WTC11 (cell line): Measurements from ENCODE around the gene PNLIPRP1. TPM values are rescaled to one million over a fixed set of nuclear protein-coding genes. Genes with fewer than 3 reads are reported as not detected.

ENCODE experiments used
- ATAC-seq: fragments of 200-7000 bp; cut with Tn5 transposase; 2 replicates; pipeline ENCODE4 v1.10.0; 2021; ENCODE audit warnings: mild to moderate bottlenecking, moderate library complexity
- CTCF ChIA-PET: fragments of 300-600 bp; sonication (Branson Sonifier 250); formaldehyde crosslinking; loops from one replicate; lab custom pipeline; 2021; ENCODE audit warnings: antibody characterized with exemption; lab: Charles Lee
- POLR2A ChIA-PET: fragments of 350-600 bp; sonication (Branson Sonifier 250); formaldehyde crosslinking; loops from one replicate; lab custom pipeline; 2021; ENCODE audit warnings: antibody characterized with exemption; lab: Charles Lee
- DNase-seq: peaks from one replicate; pipeline ENCODE4 v3.0.0; 2021; ENCODE audit warnings: low spot score
- H3K27ac Mint-ChIP-seq: 2 replicates; pipeline ENCODE4 v1.8.0; 2021; ENCODE audit warnings: mixed read lengths
- H3K27me3 Mint-ChIP-seq: 2 replicates; pipeline ENCODE4 v1.8.0; 2021; ENCODE audit warnings: low read depth, mild to moderate bottlenecking, moderate library complexity, mixed read lengths
- H3K36me3 Mint-ChIP-seq: 2 replicates; pipeline ENCODE4 v1.8.0; 2021; ENCODE audit warnings: mixed read lengths
- H3K4me1 Mint-ChIP-seq: 2 replicates; pipeline ENCODE4 v1.8.0; 2022; ENCODE audit warnings: mixed read lengths
- H3K4me3 Mint-ChIP-seq: 2 replicates; pipeline ENCODE4 v1.8.0; 2021; ENCODE audit warnings: mild to moderate bottlenecking, moderate library complexity, mixed read lengths
- H3K9me3 Mint-ChIP-seq: 2 replicates; pipeline ENCODE4 v1.8.0; 2021; ENCODE audit warnings: mixed read lengths
- ARID4B ChIP-seq: sonication (generic); formaldehyde crosslinking; IDR thresholded peaks from 2 replicates; pipeline ENCODE4 v1.8.0; 2023; ENCODE audit warnings: missing genetic modification reagents, mild to moderate bottlenecking, borderline replicate concordance
- ESRRA ChIP-seq: sonication (generic); formaldehyde crosslinking; IDR thresholded peaks from 2 replicates; pipeline ENCODE4 v1.8.1; 2022; ENCODE audit warnings: mild to moderate bottlenecking, missing genetic modification reagents, borderline replicate concordance
- FOXP1 ChIP-seq: sonication (generic); formaldehyde crosslinking; IDR thresholded peaks from 2 replicates; pipeline ENCODE4 v1.8.0; 2022; ENCODE audit warnings: missing genetic modification reagents, mild to moderate bottlenecking, moderate library complexity, borderline replicate concordance
- JAZF1 ChIP-seq: fragments of 250-450 bp; sonication (Bioruptor Pico); IDR thresholded peaks from 2 replicates; pipeline ENCODE4 v1.9.0; 2021; ENCODE audit warnings: moderate library complexity, mild to moderate bottlenecking, inconsistent platforms
- MXD4 ChIP-seq: fragments of 250-450 bp; sonication (Bioruptor Pico); IDR thresholded peaks from 2 replicates; pipeline ENCODE4 v1.8.0; 2021; ENCODE audit warnings: mild to moderate bottlenecking, moderate library complexity, borderline replicate concordance
- OVOL2 ChIP-seq: fragments of 250-450 bp; sonication (Bioruptor Pico); IDR thresholded peaks from 2 replicates; pipeline ENCODE4 v1.9.0; 2021; ENCODE audit warnings: mild to moderate bottlenecking, borderline replicate concordance
- PRDM15 ChIP-seq: sonication (generic); formaldehyde crosslinking; IDR thresholded peaks from 2 replicates; pipeline ENCODE4 v1.8.0; 2022; ENCODE audit warnings: missing genetic modification reagents
- SOX15 ChIP-seq: fragments of 250-450 bp; sonication (Bioruptor Pico); IDR thresholded peaks from 2 replicates; pipeline ENCODE4 v1.9.0; 2021; ENCODE audit warnings: mild to moderate bottlenecking
- USF1 ChIP-seq: sonication (generic); formaldehyde crosslinking; IDR thresholded peaks from 2 replicates; pipeline ENCODE4 v1.8.0; 2022; ENCODE audit warnings: mild to moderate bottlenecking, missing genetic modification reagents
- ZNF219 ChIP-seq: sonication (generic); formaldehyde crosslinking; IDR thresholded peaks from 2 replicates; pipeline ENCODE4 v1.8.0; 2023; ENCODE audit warnings: missing genetic modification reagents, mild to moderate bottlenecking, borderline replicate concordance
- total RNA-seq: library from RNA; stranded (reverse); gene quantifications from 3 replicates; pipeline ENCODE4 v1.2.3, GENCODE V29; 2021
- TF ChIP-seq, protein P1 (sequence below): sonication (generic); formaldehyde crosslinking; IDR thresholded peaks from 2 replicates; pipeline ENCODE4 v1.8.1; 2022; ENCODE audit warnings: mild to moderate bottlenecking, missing genetic modification reagents, moderate library complexity, borderline replicate concordance
- TF ChIP-seq, protein P2 (sequence below): fragments of 250-450 bp; sonication (Bioruptor Pico); IDR thresholded peaks from 2 replicates; pipeline ENCODE4 v1.9.0; 2021; ENCODE audit warnings: moderate library complexity, mild to moderate bottlenecking, inconsistent platforms, borderline replicate concordance
- TF ChIP-seq, protein P3 (sequence below): fragments of 250-450 bp; sonication (Bioruptor Pico); IDR thresholded peaks from 2 replicates; pipeline ENCODE4 v1.8.0; 2021; ENCODE audit warnings: mild to moderate bottlenecking
- TF ChIP-seq, protein P4 (sequence below): sonication (generic); formaldehyde crosslinking; IDR thresholded peaks from 2 replicates; pipeline ENCODE4 v1.8.1; 2022; ENCODE audit warnings: low read depth, mild to moderate bottlenecking, moderate library complexity, missing genetic modification reagents, borderline replicate concordance

Gene PNLIPRP1
- total RNA-seq, 1 experiment from 2014 or later, result 0.68 TPM

DNA sequence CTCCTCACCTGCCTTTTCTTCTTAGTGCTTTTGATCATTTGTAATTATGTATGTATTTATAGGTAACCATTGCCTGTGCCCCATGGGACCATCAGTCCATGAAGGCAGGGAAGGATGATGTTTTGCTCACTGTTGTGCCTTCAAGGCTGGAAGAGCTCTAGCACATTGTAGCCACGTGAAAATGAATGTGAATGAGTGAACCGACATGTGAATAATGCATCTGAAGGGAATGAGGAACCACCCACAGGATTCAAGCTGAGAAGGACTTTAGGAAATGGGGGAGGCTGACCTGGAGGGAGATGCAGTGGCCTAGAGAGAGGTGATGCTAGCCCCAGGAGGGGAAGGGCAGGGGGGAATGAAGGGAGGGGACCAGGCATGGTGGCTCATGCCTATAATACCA, 24.0 kb downstream of the PNLIPRP1 start:
- ChIA-PET POLR2A (no interaction called here), CTCF (interaction anchor here (1.4 kb wide), 1 partner anchor 12 kb away, joined by 5 read pairs; no protein-coding TSS in a partner anchor)
- Mint-ChIP-seq H3K27ac (no peak overlapping the region), H3K27me3 (peaks cover 8% of the 10 kb centered on the region; the same call in 1 of the 2 replicates), H3K4me1 (peaks cover 9% of the 10 kb centered on the region), H3K9me3 (peaks cover 18% of the 10 kb centered on the region), H3K4me3 (no peak overlapping the region), H3K36me3 (peaks cover 3% of the 10 kb centered on the region; the same call in 1 of the 2 replicates)
- no peak for DNase-seq
- TF ChIP-seq ZNF219 (CRISPR knock-in tag), result no peak
- TF ChIP-seq, protein P1, sequence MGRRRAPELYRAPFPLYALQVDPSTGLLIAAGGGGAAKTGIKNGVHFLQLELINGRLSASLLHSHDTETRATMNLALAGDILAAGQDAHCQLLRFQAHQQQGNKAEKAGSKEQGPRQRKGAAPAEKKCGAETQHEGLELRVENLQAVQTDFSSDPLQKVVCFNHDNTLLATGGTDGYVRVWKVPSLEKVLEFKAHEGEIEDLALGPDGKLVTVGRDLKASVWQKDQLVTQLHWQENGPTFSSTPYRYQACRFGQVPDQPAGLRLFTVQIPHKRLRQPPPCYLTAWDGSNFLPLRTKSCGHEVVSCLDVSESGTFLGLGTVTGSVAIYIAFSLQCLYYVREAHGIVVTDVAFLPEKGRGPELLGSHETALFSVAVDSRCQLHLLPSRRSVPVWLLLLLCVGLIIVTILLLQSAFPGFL (CRISPR knock-in tag), result no peak
- TF ChIP-seq SOX15, result no peak
- no peak for TF ChIP-seq ARID4B (CRISPR knock-in tag)
- no peak for TF ChIP-seq FOXP1
- TF ChIP-seq, protein P2, sequence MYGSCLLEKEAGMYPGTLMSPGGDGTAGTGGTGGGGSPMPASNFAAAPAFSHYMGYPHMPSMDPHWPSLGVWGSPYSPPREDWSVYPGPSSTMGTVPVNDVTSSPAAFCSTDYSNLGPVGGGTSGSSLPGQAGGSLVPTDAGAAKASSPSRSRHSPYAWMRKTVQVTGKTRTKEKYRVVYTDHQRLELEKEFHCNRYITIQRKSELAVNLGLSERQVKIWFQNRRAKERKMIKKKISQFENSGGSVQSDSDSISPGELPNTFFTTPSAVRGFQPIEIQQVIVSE (CRISPR knock-in tag), result no peak
- no peak for TF ChIP-seq OVOL2
- no peak for TF ChIP-seq ESRRA (CRISPR knock-in tag)
- TF ChIP-seq, protein P3, sequence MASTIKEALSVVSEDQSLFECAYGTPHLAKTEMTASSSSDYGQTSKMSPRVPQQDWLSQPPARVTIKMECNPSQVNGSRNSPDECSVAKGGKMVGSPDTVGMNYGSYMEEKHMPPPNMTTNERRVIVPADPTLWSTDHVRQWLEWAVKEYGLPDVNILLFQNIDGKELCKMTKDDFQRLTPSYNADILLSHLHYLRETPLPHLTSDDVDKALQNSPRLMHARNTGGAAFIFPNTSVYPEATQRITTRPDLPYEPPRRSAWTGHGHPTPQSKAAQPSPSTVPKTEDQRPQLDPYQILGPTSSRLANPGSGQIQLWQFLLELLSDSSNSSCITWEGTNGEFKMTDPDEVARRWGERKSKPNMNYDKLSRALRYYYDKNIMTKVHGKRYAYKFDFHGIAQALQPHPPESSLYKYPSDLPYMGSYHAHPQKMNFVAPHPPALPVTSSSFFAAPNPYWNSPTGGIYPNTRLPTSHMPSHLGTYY (CRISPR knock-in tag), result no peak
- no peak for TF ChIP-seq MXD4 (CRISPR knock-in tag)
- TF ChIP-seq JAZF1 (CRISPR knock-in tag), result no peak
- TF ChIP-seq USF1 (CRISPR knock-in tag), result no peak
- TF ChIP-seq, protein P4, sequence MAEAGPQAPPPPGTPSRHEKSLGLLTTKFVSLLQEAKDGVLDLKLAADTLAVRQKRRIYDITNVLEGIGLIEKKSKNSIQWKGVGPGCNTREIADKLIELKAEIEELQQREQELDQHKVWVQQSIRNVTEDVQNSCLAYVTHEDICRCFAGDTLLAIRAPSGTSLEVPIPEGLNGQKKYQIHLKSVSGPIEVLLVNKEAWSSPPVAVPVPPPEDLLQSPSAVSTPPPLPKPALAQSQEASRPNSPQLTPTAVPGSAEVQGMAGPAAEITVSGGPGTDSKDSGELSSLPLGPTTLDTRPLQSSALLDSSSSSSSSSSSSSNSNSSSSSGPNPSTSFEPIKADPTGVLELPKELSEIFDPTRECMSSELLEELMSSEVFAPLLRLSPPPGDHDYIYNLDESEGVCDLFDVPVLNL (CRISPR knock-in tag), result no peak
- no peak for TF ChIP-seq PRDM15 (CRISPR knock-in tag)
- ATAC-seq, result no peak
